PC-3 (cell line): Measurements from ENCODE around the gene PAWR. TPM values are rescaled to one million over a fixed set of nuclear protein-coding genes. Genes with fewer than 3 reads are reported as not detected.

ENCODE experiments used
- ATAC-seq: fragments of 200-7000 bp; cut with Tn5 transposase; 2 replicates; pipeline ENCODE4 v1.9.1; 2020; ENCODE audit warnings: mild to moderate bottlenecking, moderate library complexity
- BruUV-seq: library from RNA; stranded (reverse); fragments of 400-500 nt; replicated peaks from 2 replicates; lab custom pipeline; 2021; lab: Mats Ljungman, UMichigan
- CTCF ChIA-PET: fragments of 300-600 bp; sonication (Branson Sonifier 250); formaldehyde crosslinking; loops from one replicate; lab custom pipeline; 2022; ENCODE audit warnings: antibody characterized with exemption; lab: Charles Lee
- POLR2A ChIA-PET: fragments of 300-600 bp; sonication (Branson Sonifier 250); formaldehyde crosslinking; loops from one replicate; lab custom pipeline; 2022; ENCODE audit warnings: antibody characterized with exemption; ENCODE audit not compliant: unreplicated experiment; lab: Charles Lee
- DNase-seq: peaks from one replicate; pipeline ENCODE4 v3.0.0-alpha.2; 2015
- H2AFZ ChIP-seq: fragments of 300-600 bp; sonication (generic); 2 replicates; pipeline ENCODE4 v1.6.0; 2016; ENCODE audit warnings: antibody characterized with exemption, low read length
- H3F3A ChIP-seq: fragments of 300-600 bp; sonication (generic); one replicate; pipeline ENCODE4 v1.6.0; 2017; ENCODE audit warnings: antibody characterized with exemption, low read length, control low read depth, mild to moderate bottlenecking; ENCODE audit not compliant: unreplicated experiment
- H3K27ac ChIP-seq: fragments of 300-600 bp; sonication (generic); 2 replicates; pipeline ENCODE4 v1.5.1; 2016; ENCODE audit warnings: mild to moderate bottlenecking, low read length
- H3K27me3 ChIP-seq: fragments of 300-600 bp; sonication (generic); 2 replicates; pipeline ENCODE4 v1.6.1; 2016; ENCODE audit warnings: low read length, mixed read lengths
- H3K36me3 ChIP-seq: fragments of 300-600 bp; sonication (generic); 2 replicates; pipeline ENCODE4 v1.6.1; 2016; ENCODE audit warnings: low read depth, mixed run types, low read length, mixed read lengths
- H3K4me1 ChIP-seq: fragments of 300-600 bp; sonication (generic); 2 replicates; pipeline ENCODE4 v1.5.1; 2016; ENCODE audit warnings: low read length; ENCODE audit not compliant: insufficient read depth
- H3K4me2 ChIP-seq: fragments of 300-600 bp; sonication (generic); 2 replicates; pipeline ENCODE4 v1.6.0; 2016; ENCODE audit warnings: low read length
- H3K4me3 ChIP-seq: fragments of 300-600 bp; sonication (generic); 2 replicates; pipeline ENCODE4 v1.5.1; 2016; ENCODE audit warnings: mild to moderate bottlenecking, low read length, mixed read lengths
- H3K79me2 ChIP-seq: fragments of 300-600 bp; sonication (generic); 2 replicates; pipeline ENCODE4 v1.6.1; 2017; ENCODE audit warnings: low read length, mixed read lengths
- H3K9ac ChIP-seq: fragments of 300-600 bp; sonication (generic); 2 replicates; pipeline ENCODE4 v1.6.0; 2016; ENCODE audit warnings: mild to moderate bottlenecking, low read length
- H3K9me2 ChIP-seq: fragments of 300-600 bp; sonication (generic); replicated peaks from 2 replicates; pipeline ENCODE4 v1.6.1; 2016; ENCODE audit warnings: mixed run types, low read length, mixed read lengths
- H3K9me3 ChIP-seq: fragments of 300-600 bp; sonication (generic); 2 replicates; pipeline ENCODE4 v1.6.1; 2016; ENCODE audit warnings: low read length, mixed read lengths
- H4K20me1 ChIP-seq: fragments of 300-600 bp; sonication (generic); 2 replicates; pipeline ENCODE4 v1.6.1; 2016; ENCODE audit warnings: low read length, mixed read lengths
- CTCF ChIP-seq: fragments of 300-600 bp; sonication (generic); conservative IDR thresholded peaks from 2 replicates; pipeline ENCODE4 v1.5.1; 2017; ENCODE audit warnings: antibody characterized with exemption, low read depth, mild to moderate bottlenecking, low read length
- EZH2 ChIP-seq: fragments of 300-600 bp; sonication (generic); IDR thresholded peaks from one replicate; pipeline ENCODE4 v1.6.1; 2017; ENCODE audit warnings: antibody characterized with exemption, mild to moderate bottlenecking, low read length; ENCODE audit not compliant: unreplicated experiment
- EZH2phosphoT487 ChIP-seq: fragments of 300-600 bp; sonication (generic); IDR thresholded peaks from 2 replicates; pipeline ENCODE4 v1.6.1; 2018; ENCODE audit warnings: mild to moderate bottlenecking, antibody characterized with exemption, low read length, borderline replicate concordance
- intact Hi-C: fragments of 100-400 bp; cut with micrococcal nuclease; formaldehyde crosslinking; loops from 2 replicates; pipeline ENCODE4 v1.9.0; 2023
- total RNA-seq: library from RNA; depleted of rRNA; stranded (reverse); fragments of >200 nt; gene quantifications from 2 replicates; pipeline ENCODE4 v1.2.3, GENCODE V29; 2014

PAWR gene
- total RNA-seq, 1 experiment from 2014 or later, result 141 TPM

- DNase-seq, result peak; percentile 65
- POLR2A ChIA-PET, result interaction anchor here (0.6 kb wide), 1 partner anchor 130 kb away, joined by 5 read pairs; no protein-coding TSS in a partner anchor
- peak overlapping the region; percentile 49 for H3K27ac ChIP-seq
Observed at GRCh38 chr12:79563021-79563740, 127.6 kb downstream of the PAWR start.

GRCh38 chr12:79561401-79562132, 129.2 kb downstream of the PAWR start:
- Histone ChIP-seq H3K27me3 (no peaks in the 10 kb centered on the region), H4K20me1 (no peaks in the 10 kb centered on the region), H3F3A (peaks cover under 1% of the 10 kb centered on the region), H3K4me1 (peaks cover 34% of the 10 kb centered on the region), H3K4me2 (no peak overlapping the region), H3K27ac (no peak overlapping the region), H3K9me3 (no peaks in the 10 kb centered on the region), H3K9me2 (no peaks in the 10 kb centered on the region), H2AFZ (no peak overlapping the region), H3K36me3 (0 out of 2 replicates have a peak, but pooled peaks cover 5% of the 10 kb centered on the region), H3K4me3 (no peak overlapping the region), H3K79me2 (no peaks in the 10 kb centered on the region), H3K9ac (no peak overlapping the region)
- DNase-seq (no peak), ATAC-seq (no peak)
- TF ChIP-seq EZH2phosphoT487 (no peak), EZH2 (no peak), CTCF (no peak)
- ChIA-PET POLR2A (no interaction called here), CTCF (no interaction called here)
- intact Hi-C loops, result no loop called here
- no TSS peak for BruUV-seq

More at GRCh38 chr12:79563021-79563740, 127.6 kb downstream of the PAWR start:
- Histone ChIP-seq H3K79me2 (no peaks in the 10 kb centered on the region), H3K4me1 (peaks cover 41% of the 10 kb centered on the region), H3K9me3 (no peaks in the 10 kb centered on the region), H3K36me3 (0 out of 2 replicates have a peak, but pooled peaks cover 5% of the 10 kb centered on the region), H3K27me3 (no peaks in the 10 kb centered on the region), H2AFZ (no peak overlapping the region), H3K4me3 (no peak overlapping the region), H4K20me1 (no peaks in the 10 kb centered on the region), H3K9me2 (no peaks in the 10 kb centered on the region), H3F3A (peaks cover 5% of the 10 kb centered on the region), H3K4me2 (peak overlapping the region; percentile 21; the same call in 1 of the 2 replicates), H3K9ac (no peak overlapping the region)
- ATAC-seq, result peak; percentile 81
- CTCF ChIA-PET, result no interaction called here
- intact Hi-C loops, result no loop called here
- BruUV-seq, result no TSS peak
- TF ChIP-seq CTCF (no peak), EZH2 (no peak), EZH2phosphoT487 (no peak)
